HG03045 (cell line): ENCODE results near the gene MICAL3.
"Not testable (repeated sequence)": the region's sequence is repeated elsewhere in the genome, so short reads cannot be mapped to it uniquely, and the experiment has no call there.

ENCODE experiments used
- ATAC-seq: cut with Tn5 transposase; IDR thresholded peaks from one replicate; pipeline ENCODE4 v1.9.1; 2021; ENCODE audit warnings: mild to moderate bottlenecking, moderate library complexity; ENCODE audit not compliant: unreplicated experiment

The MICAL3 gene

DNA sequence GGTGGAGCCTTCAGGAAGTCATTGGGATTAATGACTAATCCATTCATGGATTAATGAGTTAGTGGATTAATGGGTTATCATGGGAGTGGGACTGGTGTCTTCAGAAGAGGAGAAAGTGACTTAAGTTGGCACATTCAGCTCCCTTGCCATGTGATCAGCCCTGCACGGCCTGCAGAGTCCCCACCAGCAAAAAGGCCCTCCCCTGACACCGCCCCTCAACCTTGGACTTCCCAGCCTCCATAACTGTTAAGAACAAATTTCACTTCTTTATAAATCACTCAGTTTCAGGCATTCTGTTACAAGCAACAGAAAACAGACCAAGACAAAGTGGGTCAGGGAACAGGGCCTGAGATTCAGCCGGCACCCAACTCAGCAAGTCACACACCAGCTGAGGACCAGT, 85.3 kb downstream of the MICAL3 start:
- ATAC-seq: no peak

- ATAC-seq: no peak
Observed at GRCh38 chr22:17938484-17938924, 85.9 kb downstream of the MICAL3 start.

DNA sequence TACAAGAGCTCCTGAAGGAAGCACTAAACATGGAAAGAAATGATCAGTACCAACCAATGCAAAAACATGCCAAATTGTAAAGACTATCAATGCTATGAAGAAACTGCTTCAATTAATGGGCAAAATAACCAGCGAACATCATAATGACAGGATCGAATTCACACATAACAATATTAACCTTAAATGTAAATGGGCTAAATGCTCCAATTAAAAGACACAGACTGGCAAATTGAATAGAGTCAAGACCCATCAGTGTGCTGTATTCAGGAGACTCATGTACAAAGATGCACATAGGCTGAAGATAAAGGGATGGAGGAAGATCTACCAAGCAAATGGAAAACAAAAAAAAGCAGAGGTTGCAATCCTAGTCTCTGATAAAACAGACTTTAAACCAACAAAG, 91.9 kb downstream of the MICAL3 start:
- ATAC-seq: not testable (repeated sequence)

DNA sequence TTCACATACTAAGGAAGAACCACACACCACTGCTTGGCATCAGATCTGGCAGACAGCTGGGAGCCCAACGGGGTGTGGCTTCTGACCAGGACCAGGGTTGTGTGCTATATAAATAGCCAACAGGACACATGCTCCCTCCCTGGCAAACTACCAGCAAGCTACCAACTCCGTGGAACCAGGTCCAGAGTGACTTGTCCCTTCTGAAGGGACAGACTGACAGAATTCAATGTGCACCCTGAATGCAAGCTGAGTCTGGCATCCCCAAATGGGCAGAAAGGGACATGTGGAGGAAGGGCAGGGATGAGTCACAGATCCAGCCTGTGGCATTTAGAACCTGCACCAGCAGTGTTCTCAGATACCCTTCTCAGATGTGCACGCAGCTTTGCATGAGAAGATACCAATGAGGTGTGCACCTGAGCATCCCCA, 92.9 kb downstream of the MICAL3 start:
- no peak for ATAC-seq

DNA sequence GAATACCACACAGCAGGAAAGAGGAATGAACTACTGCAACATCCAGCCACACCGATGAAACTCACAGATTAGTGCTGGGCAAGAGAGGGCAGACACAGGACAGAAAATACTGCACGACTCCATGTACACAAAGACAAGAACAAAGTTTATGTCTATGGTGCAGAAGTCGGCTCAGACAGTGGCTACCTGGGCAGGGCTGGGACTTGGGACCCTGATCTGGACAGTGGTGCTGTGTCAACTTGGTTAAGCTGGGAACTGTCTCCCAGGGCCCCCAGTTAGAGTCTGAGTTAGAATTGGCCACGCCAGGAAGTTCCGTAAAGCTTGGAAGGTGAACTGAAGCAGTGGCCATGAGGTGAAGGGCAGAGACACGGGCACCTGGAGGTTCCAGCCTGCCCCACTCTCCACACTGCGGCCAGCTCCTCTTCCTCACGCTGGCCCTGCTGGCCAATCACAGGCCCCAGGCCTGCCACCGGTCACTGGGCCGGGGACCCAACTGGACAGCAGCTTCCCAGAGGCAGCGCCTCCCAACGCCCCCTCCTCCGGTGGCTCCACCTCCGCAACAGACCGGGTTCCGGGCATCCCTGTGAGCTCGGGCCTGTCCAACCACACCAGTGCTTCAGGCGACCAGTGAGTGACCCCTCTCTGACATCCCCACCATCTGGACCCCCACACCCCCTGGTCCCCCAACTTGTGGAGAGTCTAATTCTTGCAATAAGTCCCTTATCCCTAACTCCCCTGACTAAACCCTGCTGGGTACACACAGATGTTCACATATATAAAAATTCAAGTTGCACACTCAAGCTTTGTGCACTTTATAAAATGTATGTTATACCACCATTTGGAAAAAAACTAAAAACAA, 93.7 kb downstream of the MICAL3 start:
- no peak for ATAC-seq

DNA sequence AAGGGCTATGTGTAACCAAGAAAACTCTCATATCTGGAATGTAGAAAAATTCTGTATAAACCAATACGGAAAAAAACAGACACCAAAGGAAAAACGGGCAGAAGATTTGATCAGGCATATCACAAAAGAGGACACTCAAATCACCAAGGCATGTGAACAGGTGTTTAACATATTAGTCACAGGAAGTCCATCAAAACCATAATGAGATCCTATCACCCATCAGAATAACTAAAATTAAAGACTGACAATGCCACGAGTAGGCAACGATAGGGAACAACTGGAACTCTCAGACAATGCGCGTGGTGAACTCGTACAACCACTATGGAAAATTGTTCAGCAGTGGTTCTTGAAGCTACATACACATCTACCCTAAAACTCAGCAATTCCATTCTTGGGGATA, 94.5 kb downstream of the MICAL3 start:
- ATAC-seq: no peak

- no peak for ATAC-seq
Observed at GRCh38 chr22:17928391-17928790, 96.0 kb downstream of the MICAL3 start.

DNA sequence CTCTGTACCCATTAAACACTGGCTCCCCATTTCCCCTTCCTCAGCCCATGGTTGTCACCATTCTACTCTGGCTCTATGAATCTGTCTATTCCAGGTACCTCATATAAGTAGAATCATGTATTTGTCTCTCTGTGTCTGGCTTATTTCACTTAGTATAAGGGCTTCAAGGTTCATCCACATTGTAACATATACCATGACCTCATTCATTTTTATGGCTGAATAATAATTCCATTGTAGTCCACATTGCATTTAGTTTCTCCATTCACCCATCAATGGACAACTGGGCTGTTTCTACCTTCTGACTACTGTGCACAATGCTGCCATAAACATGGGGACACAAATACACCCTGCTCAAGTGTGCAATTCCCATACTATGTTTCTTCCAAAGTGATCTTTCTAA, 97.3 kb downstream of the MICAL3 start:
- no peak for ATAC-seq

GRCh38 chr22:17926516-17926915, 97.8 kb downstream of the MICAL3 start:
- no peak for ATAC-seq

DNA sequence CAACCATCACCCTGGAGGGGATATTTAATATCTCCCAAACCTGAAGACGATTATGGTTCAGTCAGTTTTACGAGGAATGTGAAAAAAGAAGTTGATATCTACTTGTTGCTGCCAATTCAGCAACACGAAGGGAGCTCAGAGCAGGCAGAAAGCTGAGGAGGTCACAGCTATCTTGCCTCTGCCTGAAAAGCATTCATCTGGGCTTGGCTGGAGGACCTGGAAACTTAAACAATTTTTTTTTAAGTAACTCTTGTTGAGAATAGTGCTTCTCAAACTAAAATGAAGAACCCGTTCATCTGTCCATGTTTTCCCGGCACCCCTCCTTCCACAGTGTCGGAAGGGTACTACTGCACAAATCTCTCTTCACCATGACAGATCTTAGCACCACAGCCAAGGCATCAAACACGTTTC, 98.9 kb downstream of the MICAL3 start:
- ATAC-seq: no peak

DNA sequence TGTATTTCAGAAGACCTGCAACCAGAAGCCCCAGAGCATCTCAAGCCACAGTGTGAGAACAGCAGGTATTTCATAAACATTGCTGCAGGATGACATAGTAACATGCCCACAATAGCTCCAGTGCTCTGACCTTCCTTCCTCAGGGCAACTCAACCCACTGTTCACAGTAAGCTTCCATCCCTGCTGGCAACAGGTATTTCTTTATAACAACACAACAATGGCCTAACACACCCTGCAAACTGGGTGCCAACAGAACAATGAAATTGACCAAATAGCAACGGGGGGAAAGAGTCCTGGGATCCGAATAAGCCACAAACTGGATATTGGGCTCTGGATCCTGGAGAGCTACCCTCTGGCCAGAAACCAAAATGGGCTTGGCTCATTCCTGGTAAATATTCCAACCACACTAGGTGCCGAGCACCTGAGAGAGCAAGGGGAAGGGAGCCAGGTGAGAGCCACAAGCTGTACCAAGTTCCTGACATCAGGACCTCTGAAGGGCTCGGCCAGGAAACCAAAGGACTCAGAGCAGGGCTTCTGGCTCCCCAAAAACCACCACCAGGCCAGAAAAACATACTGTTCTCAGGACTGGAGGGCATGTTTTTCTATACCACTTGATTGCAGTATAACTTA, 99.5 kb downstream of the MICAL3 start:
- no peak for ATAC-seq

DNA sequence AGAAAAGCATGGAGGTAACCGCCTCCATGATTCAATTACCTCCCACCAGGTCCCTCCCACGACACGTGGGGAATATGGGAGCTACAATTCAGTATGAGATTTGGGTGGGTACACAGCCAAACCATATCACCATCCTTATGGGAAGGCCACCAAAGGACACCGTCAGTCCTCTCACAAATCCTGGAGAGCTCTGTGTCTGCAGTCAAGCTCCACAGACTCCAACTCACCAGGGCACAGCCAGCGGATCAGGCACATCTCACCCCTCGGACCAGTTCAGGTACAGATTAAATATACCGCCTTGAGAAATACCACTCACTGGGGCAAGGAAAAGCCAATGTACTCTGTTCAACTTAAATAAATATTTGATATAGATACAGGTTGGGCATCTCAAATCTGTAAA, 100.3 kb downstream of the MICAL3 start:
- ATAC-seq: no peak

DNA sequence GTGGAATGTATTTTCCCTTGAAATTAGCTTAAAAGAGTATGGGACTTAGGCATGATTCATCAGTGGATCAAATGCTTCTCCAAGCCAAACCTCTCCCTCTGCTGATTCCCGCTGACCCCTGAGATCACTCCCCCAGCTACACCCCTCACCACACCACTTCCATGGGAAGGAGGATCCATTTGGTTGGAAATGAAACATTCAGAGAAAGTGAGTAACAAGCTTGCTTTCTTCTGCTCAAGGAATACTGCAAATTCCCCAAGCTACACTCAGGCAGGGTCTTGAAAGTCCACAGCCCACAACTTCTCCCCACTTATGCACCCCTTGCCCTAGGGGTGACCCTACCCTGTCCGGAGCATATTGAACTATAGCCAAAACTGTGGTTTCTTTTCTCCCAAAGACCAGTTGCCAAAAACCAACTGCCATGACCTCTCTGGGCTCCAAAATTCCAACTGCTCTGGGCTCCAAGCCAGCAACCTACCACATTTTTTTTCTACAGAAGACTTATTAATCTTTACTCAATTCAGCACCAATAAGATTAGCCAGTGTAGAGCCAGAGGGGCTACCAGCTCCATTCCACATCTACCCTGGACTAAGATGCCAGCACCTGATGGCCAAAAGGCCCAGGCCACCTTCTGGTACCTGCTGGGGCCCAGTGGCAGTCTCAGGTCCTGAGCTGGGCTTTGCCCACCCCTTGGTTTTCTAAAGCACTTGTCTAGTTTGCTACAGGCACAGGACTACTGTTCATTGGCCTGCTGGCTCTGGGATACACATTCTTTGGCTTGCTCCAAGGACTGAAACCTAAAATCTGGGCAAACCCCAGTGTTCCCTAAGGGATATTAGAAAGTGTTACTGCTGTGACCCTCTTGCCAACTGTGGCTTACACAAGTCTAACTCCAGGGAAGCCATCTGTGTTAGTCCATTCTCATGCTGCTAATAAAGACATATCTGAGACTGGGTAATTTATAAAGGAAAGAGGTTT, 101.1 kb downstream of the MICAL3 start:
- no peak for ATAC-seq

DNA sequence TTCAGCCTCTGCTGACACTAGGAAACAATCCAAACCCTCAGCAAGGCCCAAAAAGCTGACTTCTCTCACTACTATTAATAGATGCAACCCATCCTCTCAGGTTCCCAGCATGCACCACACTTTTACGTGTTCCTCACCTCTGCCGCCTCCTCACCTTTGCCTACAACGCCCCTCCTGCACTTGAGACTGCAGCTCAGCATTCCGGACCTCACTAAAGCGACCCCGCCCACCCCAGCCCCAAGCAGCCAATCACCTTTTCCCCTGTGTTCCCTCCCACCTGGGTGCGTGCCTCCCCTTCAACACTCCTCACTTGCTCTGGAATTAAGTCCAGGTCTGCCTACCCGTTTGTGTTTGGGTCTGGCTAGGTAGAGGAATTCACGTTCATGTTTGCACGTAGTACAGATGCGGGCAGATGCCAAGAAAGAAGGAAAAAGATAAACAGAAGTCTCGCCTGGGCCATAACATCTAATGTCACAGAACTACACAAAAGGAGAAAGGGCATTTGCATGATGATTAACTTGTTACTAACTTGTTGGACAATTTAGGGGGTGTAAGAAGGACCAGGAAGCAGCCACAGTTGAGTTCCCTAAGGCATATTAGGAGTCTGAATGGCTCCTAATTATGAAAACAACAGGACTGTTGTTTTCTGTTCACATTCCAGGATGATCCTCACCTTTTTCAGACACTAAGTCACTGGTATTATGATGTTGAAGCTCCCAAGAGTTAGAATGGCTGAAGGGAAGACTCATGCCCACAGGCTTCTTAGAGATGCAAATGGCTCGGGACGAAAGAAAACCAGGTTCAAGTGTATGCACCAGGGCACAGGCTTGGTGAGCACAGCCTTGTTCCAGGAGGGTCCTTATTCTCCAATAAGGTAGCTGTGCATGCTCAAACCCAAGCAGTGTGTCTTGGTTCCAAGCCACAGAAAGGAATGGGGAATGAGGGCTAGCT, 102.2 kb downstream of the MICAL3 start:
- ATAC-seq: no peak

- ATAC-seq: no peak
Observed at GRCh38 chr22:17920992-17921650, 103.2 kb downstream of the MICAL3 start.

GRCh38 chr22:17920145-17920605, 104.2 kb downstream of the MICAL3 start:
- no peak for ATAC-seq

- ATAC-seq: no peak
Observed at GRCh38 chr22:17919276-17920144, 104.9 kb downstream of the MICAL3 start.

DNA sequence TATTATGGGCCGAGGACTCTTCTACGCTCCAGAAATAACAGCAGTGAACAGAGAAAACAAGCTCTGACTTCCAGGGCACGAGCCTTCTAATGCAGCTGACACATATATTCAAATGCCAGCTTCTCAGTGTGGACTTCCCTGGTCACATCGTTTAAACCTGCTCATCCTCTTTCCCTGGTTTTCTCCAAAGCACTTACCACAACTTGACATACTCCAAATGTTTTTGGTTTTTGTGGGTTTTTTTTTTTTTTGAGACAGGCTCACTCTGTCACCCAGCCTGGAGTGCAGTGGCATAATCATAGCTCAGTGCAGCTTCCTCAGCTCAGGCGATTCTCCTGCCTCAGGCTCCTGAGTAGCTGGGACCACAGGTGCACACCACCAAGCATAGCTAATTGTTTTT, 105.5 kb downstream of the MICAL3 start:
- ATAC-seq: no peak
